Measurements from ENCODE around the gene SND1.

Gene SND1

DNA sequence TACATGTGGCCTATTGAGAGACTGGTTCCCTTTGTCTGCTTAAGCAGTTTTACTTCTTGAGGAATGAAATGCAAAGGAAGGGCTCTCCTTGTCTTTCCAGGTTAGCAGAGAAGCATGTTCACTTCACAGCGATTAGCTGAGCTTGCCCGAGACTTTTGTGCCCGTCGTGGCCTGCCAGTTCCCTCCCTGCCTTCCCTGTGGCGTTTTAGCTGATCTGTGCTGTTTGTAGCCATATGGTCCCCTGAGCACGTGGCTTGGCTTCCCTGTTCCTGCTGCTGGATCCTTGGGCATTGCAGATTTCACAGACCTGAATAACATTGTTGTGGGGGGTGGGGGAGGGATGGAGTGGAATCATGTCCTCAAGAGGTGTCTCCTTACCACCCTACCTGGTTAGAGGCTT, 61.8 kb downstream of the SND1 start:
- DNase-seq: no peak
- peak overlapping the region; percentile 14 for H3K27ac Mint-ChIP-seq
- no peaks in the 10 kb centered on the region for H3K27me3 Mint-ChIP-seq
- peaks cover 98% of the 10 kb centered on the region for H3K36me3 Mint-ChIP-seq (ENCODE audit: low read depth)
- no peak overlapping the region for H3K4me3 Mint-ChIP-seq
- peaks cover 10% of the 10 kb centered on the region for H3K9me3 Mint-ChIP-seq
- peaks cover 36% of the 10 kb centered on the region for H3K4me1 Mint-ChIP-seq (ENCODE audit: low read depth)

DNA sequence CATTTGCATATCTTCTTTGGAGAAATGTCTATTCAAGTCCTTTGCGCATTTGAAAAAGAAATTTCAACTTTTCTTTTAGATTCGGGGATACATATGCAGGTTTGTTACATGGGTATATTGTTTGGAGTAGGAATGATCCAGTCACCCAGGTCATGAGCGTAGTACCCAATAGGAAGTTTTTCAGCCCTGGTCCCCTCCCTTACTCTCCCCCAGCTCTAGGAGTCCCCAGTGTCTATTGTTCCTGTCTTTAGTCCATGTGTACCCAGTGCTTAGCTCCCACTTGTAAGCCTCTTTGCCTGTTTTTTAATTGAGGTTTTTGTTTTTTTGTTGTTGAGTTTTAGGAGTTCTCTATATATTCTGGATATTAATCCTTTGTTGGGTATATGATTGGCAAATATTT, 63.3 kb downstream of the SND1 start:
- H3K4me1 Mint-ChIP-seq (ENCODE audit: low read depth): peaks cover 38% of the 10 kb centered on the region
- H3K36me3 Mint-ChIP-seq (ENCODE audit: low read depth): peaks cover 98% of the 10 kb centered on the region
- no peak overlapping the region for H3K4me3 Mint-ChIP-seq
- no peak for DNase-seq
- no peaks in the 10 kb centered on the region for H3K27me3 Mint-ChIP-seq
- peak overlapping the region; percentile 11 for H3K27ac Mint-ChIP-seq
- peaks cover 4% of the 10 kb centered on the region for H3K9me3 Mint-ChIP-seq

- Mint-ChIP-seq H3K27me3 (no peaks in the 10 kb centered on the region), H3K9me3 (peaks cover 2% of the 10 kb centered on the region), H3K4me3 (no peak overlapping the region), H3K4me1 (ENCODE audit: low read depth) (peaks cover 38% of the 10 kb centered on the region), H3K27ac (no peak overlapping the region), H3K36me3 (ENCODE audit: low read depth) (peaks cover 98% of the 10 kb centered on the region)
- DNase-seq: no peak
Measured at GRCh38 chr7:127715901-127716300, 63.9 kb downstream of the SND1 start.

DNA sequence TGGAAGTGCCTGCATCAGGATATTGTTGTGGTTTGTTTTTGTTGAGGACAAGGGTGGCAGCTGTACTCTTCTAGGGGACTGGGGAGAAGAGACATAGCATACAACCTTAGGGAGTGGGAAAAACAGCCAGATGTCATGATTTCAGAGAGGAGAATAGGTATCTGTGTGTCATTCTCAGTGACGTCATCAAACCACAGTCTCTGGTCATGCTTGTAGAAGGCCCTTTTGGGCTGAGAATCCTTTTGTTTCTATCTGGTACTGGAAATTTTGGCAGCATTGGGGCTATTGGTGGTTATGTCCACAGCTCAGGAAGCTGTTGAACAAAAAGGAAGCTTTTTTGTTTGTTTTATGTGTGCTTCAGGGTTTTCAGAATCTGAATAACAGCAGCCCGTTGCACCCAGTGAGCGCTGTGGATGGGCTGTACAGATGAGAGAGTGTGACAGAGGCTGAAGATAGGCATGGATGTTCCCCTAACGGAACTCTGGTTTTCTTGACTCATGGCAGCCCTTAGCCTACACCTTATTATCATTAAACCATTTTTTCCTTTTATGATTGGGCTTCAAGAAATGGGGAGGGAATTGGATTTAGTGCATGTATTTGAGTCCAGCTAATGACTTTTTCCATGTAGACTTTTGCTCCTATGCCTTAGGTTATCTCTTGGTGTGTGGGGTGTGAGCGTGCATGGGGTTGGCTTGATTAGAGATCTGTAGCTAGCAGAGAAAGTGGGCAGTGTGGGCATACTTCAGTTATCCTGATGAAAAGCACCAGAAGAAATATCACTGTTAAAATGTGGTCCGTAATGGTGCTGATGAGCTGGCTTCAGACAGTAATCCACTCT, 65.7 kb downstream of the SND1 start:
- Mint-ChIP-seq H3K9me3 (no peaks in the 10 kb centered on the region), H3K27ac (peak overlapping the region; percentile 69), H3K4me1 (ENCODE audit: low read depth) (peaks cover 38% of the 10 kb centered on the region), H3K27me3 (no peaks in the 10 kb centered on the region), H3K4me3 (no peak overlapping the region), H3K36me3 (ENCODE audit: low read depth) (peaks cover 98% of the 10 kb centered on the region)
- no peak for DNase-seq

DNA sequence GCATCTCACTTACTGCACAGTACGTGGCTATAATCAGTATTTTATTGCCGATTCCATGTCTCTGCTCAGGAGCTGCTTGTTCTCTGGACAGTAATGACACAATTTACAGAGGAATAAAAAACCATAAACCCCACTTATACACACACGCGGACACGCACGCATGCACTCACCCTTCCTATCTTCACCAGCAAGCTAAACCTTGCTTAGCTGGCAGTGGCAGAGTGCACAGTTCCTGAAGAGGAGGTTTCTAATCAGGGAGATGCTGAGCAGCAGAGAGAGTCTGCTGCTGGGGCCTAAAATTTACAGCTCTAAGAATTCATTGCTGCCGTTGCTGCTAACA, 66.3 kb downstream of the SND1 start:
- H3K9me3 Mint-ChIP-seq: no peaks in the 10 kb centered on the region
- H3K36me3 Mint-ChIP-seq (ENCODE audit: low read depth): peaks cover 98% of the 10 kb centered on the region
- no peaks in the 10 kb centered on the region for H3K27me3 Mint-ChIP-seq
- H3K4me3 Mint-ChIP-seq: no peak overlapping the region
- no peak for DNase-seq
- peaks cover 38% of the 10 kb centered on the region for H3K4me1 Mint-ChIP-seq (ENCODE audit: low read depth)
- H3K27ac Mint-ChIP-seq: no peak overlapping the region

DNA sequence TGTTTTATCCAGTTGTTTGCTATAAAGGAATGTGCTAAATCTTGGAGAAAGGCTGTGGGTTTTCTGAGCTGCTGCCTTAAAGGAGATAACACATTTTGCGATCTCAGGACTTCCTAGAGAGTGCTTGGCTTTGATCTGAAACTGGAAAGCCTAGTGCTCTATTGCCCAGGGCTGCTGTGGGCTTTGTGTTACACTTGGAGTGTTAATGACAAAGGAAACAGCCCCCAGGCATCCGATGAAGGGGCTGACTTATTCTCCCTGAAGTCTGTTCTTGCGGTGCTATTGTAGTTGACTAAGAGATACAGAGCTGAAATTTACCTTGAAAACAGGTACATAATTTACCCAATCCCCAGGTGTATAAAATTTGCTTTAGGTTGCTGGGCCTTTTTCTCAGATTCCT, 74.5 kb downstream of the SND1 start:
- H3K27me3 Mint-ChIP-seq: no peaks in the 10 kb centered on the region
- no peak overlapping the region for H3K4me3 Mint-ChIP-seq
- H3K36me3 Mint-ChIP-seq (ENCODE audit: low read depth): peaks cover 95% of the 10 kb centered on the region
- H3K9me3 Mint-ChIP-seq: no peaks in the 10 kb centered on the region
- H3K4me1 Mint-ChIP-seq (ENCODE audit: low read depth): no peaks in the 10 kb centered on the region
- DNase-seq: no peak
- H3K27ac Mint-ChIP-seq: no peak overlapping the region

- H3K4me3 Mint-ChIP-seq: no peak overlapping the region
- no peak overlapping the region for H3K27ac Mint-ChIP-seq
- H3K36me3 Mint-ChIP-seq (ENCODE audit: low read depth): peaks cover 92% of the 10 kb centered on the region
- no peaks in the 10 kb centered on the region for H3K9me3 Mint-ChIP-seq
- peaks cover 1% of the 10 kb centered on the region for H3K4me1 Mint-ChIP-seq (ENCODE audit: low read depth)
- DNase-seq: no peak
- no peaks in the 10 kb centered on the region for H3K27me3 Mint-ChIP-seq
Measured at GRCh38 chr7:127730658-127731276, 78.8 kb downstream of the SND1 start.

- Mint-ChIP-seq H3K27ac (no peak overlapping the region), H3K27me3 (no peaks in the 10 kb centered on the region), H3K4me3 (no peak overlapping the region), H3K9me3 (no peaks in the 10 kb centered on the region), H3K4me1 (ENCODE audit: low read depth) (peaks cover 1% of the 10 kb centered on the region), H3K36me3 (ENCODE audit: low read depth) (peaks cover 92% of the 10 kb centered on the region)
- no peak for DNase-seq
Measured at GRCh38 chr7:127731431-127732080, 79.6 kb downstream of the SND1 start.

GRCh38 chr7:127732306-127732705, 80.3 kb downstream of the SND1 start:
- H3K4me1 Mint-ChIP-seq (ENCODE audit: low read depth): peaks cover 1% of the 10 kb centered on the region
- no peak overlapping the region for H3K4me3 Mint-ChIP-seq
- no peaks in the 10 kb centered on the region for H3K27me3 Mint-ChIP-seq
- peaks cover 92% of the 10 kb centered on the region for H3K36me3 Mint-ChIP-seq (ENCODE audit: low read depth)
- H3K9me3 Mint-ChIP-seq: no peaks in the 10 kb centered on the region
- no peak overlapping the region for H3K27ac Mint-ChIP-seq
- DNase-seq: no peak

DNA sequence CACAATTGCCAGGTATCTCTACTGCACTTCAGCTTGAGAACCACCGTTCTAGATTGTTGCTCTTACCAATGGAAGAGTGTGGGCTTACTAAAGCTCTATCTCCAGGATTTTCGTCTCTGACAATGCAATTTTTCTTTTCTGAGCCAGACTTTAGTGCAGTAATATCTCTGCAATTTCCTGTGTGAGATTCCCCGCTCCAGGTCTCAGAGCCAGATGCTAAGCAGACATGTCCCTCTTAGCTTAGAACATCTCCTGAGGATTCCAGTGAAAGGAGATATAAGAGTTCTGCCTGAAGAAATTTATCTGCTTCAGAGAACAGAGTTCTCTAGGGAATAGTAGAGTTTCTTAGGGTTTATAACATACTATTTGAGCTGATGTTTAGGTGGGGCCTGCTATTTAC, 82.0 kb downstream of the SND1 start:
- H3K27me3 Mint-ChIP-seq: no peaks in the 10 kb centered on the region
- H3K4me3 Mint-ChIP-seq: no peak overlapping the region
- H3K27ac Mint-ChIP-seq: no peak overlapping the region
- no peaks in the 10 kb centered on the region for H3K9me3 Mint-ChIP-seq
- H3K36me3 Mint-ChIP-seq (ENCODE audit: low read depth): peaks cover 90% of the 10 kb centered on the region
- DNase-seq: no peak
- peaks cover 13% of the 10 kb centered on the region for H3K4me1 Mint-ChIP-seq (ENCODE audit: low read depth)

DNA sequence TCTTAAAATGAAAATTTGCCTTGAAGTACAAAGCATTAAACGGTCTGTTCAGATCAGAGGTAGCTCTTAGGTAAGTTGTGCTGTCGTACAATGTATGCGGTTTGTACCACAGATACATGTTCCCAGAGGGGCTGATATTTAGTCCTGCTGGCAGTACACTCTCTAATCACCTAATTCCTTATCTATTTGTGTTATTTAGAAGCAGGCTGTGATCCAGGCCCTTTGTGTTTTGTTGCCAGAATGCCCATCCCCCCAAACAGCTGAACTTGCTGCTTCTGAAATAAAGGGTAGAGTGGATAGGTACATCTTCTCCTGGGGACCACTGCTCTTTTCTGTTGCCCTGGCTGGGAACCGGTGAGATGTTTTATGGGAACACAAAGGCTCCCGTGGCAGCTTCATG, 84.5 kb downstream of the SND1 start:
- Mint-ChIP-seq H3K4me3 (no peak overlapping the region), H3K4me1 (ENCODE audit: low read depth) (peaks cover 31% of the 10 kb centered on the region), H3K9me3 (no peaks in the 10 kb centered on the region), H3K27ac (no peak overlapping the region), H3K27me3 (no peaks in the 10 kb centered on the region), H3K36me3 (ENCODE audit: low read depth) (peaks cover 90% of the 10 kb centered on the region)
- no peak for DNase-seq

DNA sequence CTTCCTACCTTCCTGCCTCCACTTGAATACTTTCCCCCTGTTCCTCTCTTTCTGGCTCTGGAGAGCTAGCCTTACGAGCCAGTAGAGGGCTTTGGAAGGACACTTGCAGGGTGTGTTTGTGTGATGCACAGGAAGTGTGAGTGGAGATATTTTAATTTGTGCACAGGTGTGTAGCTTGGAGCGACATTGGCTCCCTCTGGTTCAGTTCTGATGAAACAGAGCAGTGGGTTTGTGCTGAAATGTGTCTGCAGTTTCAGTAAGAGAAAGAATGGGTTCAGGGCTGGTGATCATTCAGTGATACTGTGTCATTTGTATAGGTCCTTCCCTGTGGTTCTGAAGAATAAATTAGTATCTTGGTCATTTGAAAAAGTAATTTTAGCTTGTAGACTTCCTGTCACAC, 86.9 kb downstream of the SND1 start:
- H3K4me1 Mint-ChIP-seq (ENCODE audit: low read depth): peaks cover 51% of the 10 kb centered on the region
- H3K27ac Mint-ChIP-seq: no peak overlapping the region
- no peak for DNase-seq
- H3K9me3 Mint-ChIP-seq: no peaks in the 10 kb centered on the region
- H3K27me3 Mint-ChIP-seq: no peaks in the 10 kb centered on the region
- peaks cover 87% of the 10 kb centered on the region for H3K36me3 Mint-ChIP-seq (ENCODE audit: low read depth)
- H3K4me3 Mint-ChIP-seq: no peak overlapping the region

- H3K36me3 Mint-ChIP-seq (ENCODE audit: low read depth): peaks cover 85% of the 10 kb centered on the region
- DNase-seq: no peak
- H3K27me3 Mint-ChIP-seq: no peaks in the 10 kb centered on the region
- H3K27ac Mint-ChIP-seq: no peak overlapping the region
- H3K4me1 Mint-ChIP-seq (ENCODE audit: low read depth): peaks cover 79% of the 10 kb centered on the region
- no peak overlapping the region for H3K4me3 Mint-ChIP-seq
- H3K9me3 Mint-ChIP-seq: no peaks in the 10 kb centered on the region
Measured at GRCh38 chr7:127741764-127742375, 89.9 kb downstream of the SND1 start.

DNA sequence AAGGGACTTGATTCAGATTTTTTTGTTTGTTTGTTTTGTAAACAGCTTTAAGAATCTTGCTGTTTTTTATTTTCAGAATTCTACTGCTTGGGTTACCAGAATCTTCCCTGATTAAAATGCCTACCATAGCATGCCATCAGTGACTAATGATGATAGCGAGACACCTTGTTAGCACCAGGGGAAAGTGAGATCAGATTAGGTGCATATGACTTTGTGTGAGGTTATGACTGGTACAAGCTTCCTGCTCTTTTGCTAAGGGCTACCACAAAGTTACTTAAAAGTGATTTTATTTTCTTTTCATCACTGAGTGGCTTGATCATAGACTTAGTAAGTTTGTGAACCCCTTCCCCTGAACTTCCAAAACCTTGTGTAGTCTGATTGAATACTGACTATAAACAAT, 93.5 kb downstream of the SND1 start:
- Mint-ChIP-seq H3K27ac (peak overlapping the region; percentile 69), H3K27me3 (no peaks in the 10 kb centered on the region), H3K4me3 (no peak overlapping the region), H3K36me3 (ENCODE audit: low read depth) (peaks cover 87% of the 10 kb centered on the region), H3K4me1 (ENCODE audit: low read depth) (peaks cover 74% of the 10 kb centered on the region), H3K9me3 (no peaks in the 10 kb centered on the region)
- no peak for DNase-seq

- peaks cover 76% of the 10 kb centered on the region for H3K36me3 Mint-ChIP-seq (ENCODE audit: low read depth)
- no peaks in the 10 kb centered on the region for H3K27me3 Mint-ChIP-seq
- no peak for DNase-seq
- H3K27ac Mint-ChIP-seq: peak overlapping the region; percentile 2
- H3K4me1 Mint-ChIP-seq (ENCODE audit: low read depth): peaks cover 77% of the 10 kb centered on the region
- no peak overlapping the region for H3K4me3 Mint-ChIP-seq
- no peaks in the 10 kb centered on the region for H3K9me3 Mint-ChIP-seq
Measured at GRCh38 chr7:127751062-127751461, 99.1 kb downstream of the SND1 start.
